HS-5 (cell line): ENCODE results near the gene ACBD5.
"Not testable (repeated sequence)": the region's sequence is repeated elsewhere in the genome, so short reads cannot be mapped to it uniquely, and the experiment has no call there.

Experiments used
- DNase-seq: peaks from one replicate; pipeline ENCODE4 v3.0.0-alpha.2; 2012; ENCODE audit warnings: low read depth

ACBD5 gene

DNA sequence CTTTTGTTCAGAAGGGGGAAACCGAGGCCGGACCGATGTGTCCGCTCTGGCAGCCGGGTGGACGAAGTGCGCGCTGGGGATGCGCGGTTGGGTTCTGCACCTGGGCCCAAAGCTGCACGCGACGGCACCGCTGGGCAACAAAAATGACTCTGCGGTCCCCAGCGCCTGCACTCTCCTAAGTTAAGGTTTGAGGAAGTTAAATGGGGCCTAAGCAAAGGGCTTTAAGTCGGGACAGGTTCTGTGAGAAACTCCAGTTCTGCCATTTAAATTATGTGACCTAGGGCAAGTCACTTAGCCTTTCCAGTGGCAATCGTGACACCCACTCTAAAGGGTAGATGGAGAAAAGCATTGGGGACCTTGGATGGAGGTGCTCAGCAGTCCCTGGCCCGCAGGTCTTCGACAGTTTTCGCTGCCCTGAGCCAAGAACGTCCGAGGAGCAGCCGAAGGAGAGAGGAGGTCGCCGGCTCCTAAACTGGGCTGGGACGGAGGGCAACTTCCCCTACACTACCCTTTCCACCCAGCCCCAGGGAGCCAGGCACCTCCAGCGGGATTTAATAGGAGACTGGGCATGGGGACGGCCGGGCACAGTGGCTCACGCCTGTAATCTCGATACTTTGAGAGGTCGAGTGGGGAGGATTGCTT lies 534 bp upstream of the ACBD5 start:
- no peak for DNase-seq

DNA sequence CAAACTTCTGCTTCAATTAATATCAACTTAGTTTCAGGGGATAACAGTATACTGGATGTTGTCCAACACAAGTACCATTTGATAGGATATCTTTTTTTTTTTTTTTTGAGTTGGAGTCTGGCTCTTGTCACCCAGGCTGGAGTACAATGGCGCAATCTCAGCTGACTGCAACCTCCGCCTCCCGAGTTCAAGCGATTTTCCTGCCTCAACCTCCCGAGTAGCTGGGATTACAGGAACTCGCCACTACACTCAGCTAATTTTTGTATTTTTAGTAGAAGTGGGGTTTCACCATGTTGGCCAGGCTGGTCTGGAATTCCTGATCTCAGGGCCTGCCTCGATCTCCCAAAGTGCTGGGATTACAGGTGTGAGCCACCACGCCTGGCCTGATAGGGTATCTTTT lies 3.1 kb downstream of the ACBD5 start:
- not testable (repeated sequence) for DNase-seq

DNA sequence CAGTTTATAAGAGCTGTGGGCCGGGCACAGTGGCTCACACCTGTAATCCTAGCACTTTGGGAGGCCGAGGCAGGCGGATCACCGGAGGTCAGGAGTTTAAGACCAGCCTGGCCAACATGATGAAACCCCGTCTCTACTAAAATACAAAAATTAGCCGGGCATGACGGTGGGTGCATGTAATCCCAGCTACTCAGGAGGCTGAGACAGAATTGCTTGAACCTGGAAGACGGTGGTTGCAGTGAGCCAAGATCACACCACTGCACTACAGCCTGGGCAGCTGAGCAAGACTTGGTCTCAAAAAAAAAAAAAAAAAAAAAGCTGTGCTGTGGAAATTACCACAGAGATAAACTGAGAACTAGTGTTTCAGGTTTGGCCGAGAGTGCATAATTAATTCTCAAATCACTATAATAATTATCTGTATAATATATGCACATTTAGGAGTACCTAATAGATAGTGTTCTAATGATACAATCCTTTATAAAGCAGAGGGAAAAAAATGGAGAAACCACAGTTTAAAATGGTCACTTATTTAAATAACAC lies 3.9 kb downstream of the ACBD5 start:
- not testable (repeated sequence) for DNase-seq

DNA sequence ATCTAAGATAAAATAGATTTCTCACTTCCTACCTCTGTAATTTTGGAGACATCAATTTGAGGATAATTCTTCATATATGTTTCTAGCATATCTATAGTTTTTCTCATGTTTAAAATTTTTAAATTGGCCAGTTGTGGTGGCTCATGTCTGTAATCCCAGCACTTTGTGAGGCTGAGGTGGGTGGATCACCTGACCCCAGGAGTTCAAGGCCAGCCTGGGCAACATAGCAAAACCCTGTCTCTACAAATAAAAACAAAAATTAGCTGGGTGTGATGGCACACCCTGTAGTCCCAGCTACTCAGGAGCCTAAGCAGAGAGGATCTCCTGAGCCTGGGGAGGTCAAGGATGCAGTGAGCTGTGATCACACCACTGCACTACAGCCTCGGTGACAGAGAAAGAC lies 4.9 kb downstream of the ACBD5 start:
- DNase-seq, result no peak

DNA sequence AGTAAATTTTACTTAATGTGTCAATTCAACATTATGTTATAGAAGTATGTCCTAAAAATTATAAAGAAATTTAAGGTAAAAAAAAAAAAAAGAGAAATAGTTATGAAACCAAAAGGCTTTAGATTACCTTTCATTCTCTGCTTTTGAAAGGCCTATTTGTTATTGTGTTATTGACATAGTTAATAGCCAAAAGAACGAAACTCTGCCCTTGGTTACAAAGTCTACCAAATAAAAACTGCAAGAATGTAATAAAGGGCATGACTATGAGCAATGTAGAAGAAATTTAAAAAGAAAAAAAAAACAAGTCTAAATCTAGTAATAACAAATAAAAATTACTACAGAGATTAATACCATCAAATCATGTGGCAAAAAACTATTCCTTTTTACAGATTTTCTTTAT lies 10.6 kb downstream of the ACBD5 start:
- no peak for DNase-seq

DNA sequence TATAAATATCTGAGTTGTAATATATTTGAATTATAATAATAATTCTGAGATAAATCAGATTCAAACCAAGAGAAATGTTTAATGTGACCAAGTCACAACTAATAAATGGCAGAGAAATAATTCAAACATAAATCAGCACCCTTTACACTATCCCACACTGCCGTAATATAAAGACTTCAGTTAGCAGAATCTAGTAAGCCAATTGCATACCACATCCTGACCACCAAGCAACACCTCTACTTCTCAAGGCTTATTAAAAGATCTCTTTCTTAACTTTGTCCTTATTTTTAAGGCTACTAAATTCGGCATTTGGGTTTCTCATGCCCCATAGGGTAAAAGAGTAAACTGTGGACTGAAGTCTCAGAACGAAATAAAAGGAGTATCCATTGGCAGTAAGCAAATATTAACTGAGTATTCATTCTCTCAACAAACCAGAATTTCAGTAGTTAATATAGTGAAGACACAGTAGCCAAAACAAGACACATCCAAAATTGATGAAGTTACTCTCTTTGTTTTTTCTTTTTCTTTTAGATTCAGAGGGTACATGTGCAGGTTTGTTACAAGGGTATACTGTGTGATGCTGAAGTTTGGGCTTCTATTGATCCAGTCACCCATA lies 14.8 kb downstream of the ACBD5 start:
- DNase-seq, result no peak

DNA sequence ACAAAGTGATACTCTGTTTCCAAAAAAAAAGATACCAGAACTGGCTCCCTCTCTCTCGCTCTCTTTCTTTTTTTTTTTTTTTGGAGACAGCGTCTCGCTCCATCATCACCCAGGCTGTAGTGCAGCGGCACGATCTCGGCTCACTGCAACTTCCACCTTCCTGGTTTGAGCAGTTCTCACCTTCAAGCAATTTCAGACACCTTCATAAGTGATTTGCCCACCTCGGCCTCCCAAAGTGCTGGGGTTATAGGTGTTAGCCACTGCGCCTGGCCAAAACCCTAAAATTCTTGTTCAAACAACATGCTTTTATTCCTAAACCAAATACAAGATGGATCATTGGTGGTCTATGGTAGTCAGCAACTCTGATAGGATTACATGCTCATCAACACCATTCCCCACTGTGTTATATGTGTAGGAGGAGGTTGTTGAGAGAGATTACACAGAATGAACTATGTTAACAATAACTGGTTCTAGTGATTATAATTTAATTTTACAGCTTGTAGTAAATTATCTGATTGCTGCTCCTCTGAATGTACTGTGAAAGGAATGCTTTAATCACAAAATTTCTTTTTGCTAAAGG lies 15.5 kb downstream of the ACBD5 start:
- DNase-seq, result no peak

DNA sequence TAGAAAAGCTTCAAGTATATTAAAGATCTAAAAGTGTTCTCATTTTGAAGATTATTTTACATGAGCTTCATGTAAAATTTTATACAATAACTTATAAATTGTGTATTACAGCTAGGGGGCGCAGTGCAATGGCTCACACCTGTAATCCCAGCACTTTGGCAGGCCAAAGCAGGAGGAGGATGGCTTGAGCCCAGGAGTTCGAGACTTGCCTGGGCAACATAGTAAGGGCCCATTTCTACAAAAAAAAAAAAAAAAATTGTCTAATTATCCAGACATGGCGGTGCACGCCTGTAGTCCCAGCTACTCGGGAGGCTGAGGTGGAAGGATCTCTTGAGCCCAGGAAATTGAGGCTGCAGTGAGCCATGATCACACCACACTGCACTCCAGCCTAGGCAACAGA lies 16.6 kb downstream of the ACBD5 start:
- DNase-seq, result no peak

DNA sequence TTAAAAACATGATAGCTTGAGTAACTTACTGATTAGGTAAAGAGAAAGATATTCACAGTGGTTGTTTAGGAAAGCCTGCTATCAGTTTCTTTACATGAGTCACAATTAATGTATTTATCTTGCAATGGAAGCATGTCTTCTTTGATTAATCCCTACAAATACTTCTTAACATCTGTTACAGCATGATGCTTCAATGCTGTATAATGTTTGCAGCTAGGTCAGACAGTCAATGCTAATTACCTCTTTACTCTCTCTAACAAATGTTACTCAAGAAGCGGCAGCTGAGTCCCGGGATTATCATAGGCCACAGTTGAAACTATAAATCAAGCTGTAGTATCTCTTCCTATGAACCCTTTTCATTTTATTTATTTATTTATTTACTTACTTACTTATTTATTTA lies 33.2 kb downstream of the ACBD5 start:
- DNase-seq, result no peak

DNA sequence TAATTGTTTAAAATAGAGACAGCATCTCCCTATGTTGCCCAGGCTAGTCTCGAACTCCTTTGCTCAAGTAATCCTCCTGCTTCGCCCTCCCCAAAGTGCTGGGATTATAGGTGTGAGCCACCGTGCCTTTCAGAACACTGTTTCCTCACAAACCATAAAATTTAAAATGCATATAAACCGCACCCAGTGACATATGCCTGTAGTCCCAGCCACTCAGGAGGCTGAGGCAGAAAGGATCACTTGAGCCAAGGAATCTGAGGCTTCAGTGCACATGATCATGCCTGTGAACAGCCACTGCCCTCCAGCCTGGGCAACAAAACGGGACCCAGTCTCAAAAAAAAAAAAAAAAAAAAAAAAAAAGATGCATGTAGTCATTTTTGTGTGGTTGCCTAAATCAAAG lies 36.8 kb downstream of the ACBD5 start:
- no peak for DNase-seq

DNA sequence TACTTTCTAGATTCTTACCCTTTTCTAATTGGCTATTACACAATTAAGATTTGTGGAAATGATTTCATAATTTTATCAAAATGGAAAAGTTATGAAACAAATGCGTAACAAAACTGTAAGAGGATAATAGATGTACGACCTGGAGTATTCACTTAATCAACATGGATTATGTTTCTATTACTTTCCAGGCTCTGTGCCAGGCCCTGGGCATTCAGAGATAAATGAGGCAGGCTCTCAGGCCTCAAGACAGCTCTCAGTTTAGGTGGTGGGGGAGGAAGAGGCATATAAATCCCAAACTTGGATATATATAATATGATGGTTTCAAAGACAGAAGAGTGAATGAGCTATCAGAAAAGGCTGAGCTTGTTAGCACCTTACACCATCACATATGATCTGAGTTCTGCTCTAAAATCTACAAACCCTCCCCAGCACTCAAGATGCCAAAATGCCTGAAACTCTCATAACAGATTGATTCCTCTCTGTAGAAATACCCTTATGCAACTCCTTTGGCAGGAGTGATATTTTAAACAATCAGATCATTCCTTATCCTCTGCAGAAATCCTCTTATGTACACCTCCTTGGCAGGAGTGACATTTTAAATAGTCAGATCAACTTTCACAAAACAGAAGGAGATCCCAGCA lies 42.5 kb downstream of the ACBD5 start:
- no peak for DNase-seq

DNA sequence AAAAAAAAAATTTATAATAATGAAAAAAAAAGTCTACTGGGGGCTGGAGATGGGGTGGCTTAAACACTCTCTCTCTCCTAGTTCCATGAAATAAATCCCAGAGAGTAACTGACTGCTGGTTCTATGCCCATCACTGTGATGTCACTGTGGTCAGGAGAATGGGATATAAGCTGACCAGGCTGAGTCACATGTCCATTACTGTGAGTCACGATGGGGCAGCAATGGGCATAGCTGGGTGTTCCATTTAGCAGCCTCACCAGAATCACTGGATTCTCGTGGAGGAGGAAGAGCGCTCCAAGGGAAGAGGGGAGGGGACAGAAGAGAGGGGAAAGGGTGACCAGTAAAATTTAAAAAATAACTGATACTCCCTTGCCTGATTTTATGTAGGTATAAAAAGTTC lies 48.3 kb downstream of the ACBD5 start:
- peak; percentile 38 for DNase-seq

DNA sequence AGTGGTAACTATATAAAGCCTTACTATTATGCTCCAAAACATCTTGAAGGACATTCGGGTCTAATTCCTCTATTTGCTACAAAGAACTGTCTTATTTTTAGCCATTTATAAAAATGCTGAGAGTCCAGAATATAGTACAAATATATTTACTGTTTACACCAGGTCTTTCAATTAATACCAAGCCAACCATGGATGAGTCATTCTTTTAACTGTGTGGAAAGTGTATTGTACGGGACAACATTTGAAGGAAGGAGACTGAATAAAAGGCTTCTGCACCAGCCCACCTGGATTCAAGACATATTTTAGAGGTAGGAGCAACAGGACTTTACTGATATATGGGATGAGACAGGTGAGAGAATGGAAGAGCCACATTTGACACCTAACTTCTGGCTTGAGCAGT lies 50.1 kb downstream of the ACBD5 start:
- DNase-seq, result no peak

DNA sequence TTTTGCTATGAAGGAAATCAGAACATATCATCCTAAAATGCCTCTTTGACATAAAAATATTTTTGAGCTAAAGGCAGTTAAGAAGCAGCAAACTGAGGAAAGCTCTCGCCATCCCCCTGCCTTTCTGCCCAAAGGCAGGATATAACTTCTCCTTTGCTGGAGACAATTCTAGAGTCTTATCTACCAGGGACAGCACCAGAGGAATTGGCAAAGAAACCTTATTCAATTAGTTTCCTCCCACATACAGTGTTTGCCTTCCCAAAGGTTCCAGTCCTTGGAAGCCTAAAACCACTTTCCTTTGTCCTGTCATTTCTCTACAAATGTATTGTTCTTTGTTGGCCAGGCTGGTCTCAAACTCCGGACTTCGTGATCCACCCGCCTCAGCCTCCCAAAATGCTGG lies 51.7 kb downstream of the ACBD5 start:
- DNase-seq, result no peak

DNA sequence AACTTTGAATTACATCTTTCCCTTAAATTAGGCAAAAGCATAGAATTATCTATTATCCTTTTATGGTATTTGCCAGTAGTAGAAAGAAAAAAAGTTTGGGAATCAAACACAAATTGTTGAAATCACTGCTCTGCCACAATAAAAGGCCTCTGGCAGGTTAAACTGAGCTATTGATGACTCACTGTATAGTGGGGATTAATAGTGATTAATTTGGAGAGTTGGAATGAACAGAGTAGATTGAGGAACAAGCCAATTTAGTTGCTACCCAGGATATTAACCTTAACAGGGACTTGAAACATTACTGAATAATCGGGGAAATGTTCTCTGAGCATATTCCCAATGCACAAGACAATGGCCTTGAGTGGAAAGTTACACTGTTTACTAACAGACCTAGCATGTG lies 52.3 kb downstream of the ACBD5 start:
- DNase-seq, result no peak

DNA sequence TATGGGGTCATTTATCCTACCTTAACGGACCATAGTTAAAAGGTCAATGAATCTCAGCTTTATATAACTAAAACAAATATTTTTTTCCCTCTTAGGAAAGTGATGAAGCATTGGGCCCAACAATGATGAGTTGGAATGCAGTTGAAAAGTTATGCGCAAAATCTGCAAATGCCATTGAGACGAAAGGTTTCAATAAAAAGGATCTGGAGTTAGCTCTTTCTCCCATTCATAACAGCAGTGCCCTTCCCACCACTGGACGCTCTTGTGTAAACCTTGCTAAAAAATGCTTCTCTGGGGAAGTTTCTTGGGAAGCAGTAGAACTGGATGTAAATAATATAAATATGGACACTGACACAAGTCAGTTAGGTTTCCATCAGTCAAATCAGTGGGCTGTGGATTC lies 70.7 kb downstream of the ACBD5 start:
- DNase-seq, result no peak

DNA sequence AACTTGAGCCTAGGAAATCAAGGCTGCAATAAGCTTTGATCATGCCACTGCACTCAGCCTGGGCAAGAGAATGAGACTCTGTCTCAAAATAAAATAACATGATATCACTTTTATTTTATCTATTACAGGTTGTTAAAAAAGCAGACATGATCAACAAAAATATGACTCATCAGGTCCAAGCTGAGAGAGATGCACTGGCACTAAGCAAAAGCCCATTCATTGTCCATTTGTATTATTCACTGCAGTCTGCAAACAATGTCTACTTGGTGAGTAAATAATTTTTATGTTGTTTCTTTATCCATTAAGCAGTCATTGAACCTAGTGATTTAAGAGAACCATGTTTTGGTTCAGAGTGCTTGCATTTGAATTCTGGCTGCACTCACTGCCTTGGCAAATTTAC lies 82.2 kb downstream of the ACBD5 start:
- no peak for DNase-seq

DNA sequence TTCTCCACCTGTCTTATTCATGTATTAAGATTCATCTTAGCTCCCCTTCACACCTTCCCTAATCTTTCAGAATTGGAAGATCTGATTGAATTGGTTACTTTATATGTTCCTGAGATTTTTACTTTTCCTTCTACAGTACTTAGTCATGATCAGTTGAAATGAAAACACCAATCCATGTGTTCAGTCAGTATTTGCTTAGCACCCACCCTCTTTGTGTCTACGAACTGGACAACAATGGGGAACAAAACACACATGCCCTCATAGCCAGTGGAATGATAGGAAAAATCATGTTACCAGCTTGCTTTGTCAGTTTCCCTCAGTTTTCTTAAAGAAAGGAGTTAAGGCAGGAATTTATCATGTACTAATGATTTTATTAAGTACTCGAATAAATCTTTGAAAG lies 83.4 kb downstream of the ACBD5 start:
- DNase-seq, result no peak

DNA sequence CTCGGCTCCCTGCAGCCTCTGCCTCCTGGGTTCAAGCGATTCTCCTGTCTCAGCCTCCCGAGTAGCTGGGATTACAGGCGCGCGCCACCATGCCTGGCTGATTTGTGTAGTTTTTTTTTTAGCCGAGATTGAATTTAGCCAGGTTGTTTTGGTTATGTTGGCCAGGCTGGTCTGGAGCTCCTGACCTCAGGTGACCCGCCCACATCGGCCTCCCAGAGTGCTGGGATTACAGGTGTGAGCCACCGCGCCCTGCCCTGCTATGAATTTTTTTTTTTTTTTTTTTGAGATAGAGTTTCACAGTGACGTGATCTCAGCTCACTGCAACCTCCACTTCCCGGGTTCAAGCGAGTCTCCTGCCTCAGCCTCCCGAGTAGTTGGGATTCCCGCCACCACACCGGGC lies 84.0 kb downstream of the ACBD5 start:
- DNase-seq, result not testable (repeated sequence)

DNA sequence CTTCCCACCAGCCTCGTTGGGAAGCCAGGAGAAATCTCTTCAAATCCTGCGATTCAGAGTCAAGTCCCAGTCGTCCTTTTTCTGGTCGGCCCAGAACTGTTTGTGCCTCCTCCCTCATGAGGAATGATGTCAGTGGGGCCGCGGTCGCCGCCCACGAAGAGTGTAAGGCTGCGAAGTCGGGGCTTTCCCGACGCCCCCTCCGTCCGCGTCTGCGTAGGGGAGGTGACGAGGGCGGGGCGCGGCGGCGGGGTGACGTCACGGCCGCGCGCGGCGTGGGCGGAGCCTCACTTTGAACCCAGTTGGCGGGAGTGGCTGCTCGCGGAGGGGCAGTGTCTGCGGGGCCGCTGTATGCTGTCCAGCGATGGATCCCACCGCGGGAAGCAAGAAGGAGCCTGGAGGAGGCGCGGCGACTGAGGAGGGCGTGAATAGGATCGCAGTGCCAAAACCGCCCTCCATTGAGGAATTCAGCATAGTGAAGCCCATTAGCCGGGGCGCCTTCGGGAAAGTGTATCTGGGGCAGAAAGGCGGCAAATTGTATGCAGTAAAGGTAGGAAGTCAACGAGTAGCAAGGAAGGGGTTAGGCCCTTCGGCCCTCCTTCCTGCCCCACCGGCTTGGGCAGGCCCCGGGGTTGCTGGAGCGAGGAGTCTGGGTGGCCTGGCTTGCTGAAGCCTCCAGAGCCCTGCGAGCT lies 85.4 kb downstream of the ACBD5 start, which contains the start of gene MASTL:
MASTL (plus strand) TSS at position 287 of the 689 bp plus-strand sequence; CDS start at position 362, 75 bp downstream.
- DNase-seq, result peak; percentile 48

DNA sequence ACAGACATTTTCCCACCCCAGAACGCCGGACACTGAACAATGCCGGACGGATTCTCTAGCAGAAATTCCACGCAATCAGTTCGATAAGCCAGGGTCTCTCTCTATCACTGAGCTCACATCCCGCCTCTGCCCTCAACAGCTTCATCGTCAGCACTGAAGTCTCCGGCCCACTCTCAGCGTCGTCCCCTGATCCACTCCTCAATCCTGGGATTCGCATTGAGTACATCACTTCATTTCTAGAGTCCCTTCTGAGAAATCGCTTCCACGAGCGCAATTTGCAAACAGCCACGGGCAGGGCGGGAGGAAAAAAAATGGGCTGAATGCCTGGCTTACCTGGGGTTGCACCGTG lies 86.8 kb downstream of the ACBD5 start:
- no peak for DNase-seq

DNA sequence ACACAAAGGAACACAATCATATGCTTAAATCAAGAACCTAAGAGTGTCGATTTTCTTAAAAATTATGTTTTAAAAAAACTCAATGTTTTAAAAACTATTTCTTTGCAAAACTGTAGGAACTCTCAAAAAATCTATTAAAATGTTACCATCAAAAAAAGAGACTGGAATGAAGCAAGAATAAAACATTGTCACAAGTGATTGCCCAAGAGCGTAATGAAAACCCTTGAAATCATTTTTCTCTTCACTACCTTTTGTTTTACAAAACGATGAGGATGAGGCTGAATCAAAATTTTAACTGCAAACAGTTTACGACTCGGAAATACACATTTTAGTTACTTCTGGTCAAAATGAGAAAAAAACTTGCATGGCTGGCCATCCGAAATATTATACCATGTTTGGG lies 87.3 kb downstream of the ACBD5 start:
- DNase-seq, result no peak

DNA sequence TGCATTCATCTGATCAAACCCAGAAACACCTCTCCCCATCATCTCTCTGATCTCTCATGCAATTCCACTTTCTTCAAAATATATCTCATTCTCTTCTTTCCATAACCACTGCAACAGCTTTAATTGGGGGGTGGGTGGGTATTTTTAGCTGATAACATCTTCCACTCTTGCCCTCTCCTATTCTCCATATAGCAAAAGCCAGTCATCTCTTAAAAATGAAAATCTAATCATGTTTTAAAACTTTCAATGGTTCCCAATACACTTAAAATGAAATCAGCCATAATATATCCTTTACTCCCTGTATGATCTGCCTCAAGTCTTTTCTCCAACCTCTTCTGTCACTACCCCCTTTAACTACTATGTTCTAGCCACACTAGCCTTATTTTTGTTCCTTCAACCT lies 87.9 kb downstream of the ACBD5 start:
- DNase-seq, result no peak
